Cardiac fibroblast (primary cell): ENCODE data around the gene RBM47.

Experiments used
- DNase-seq, 2 donors: peaks; one replicate each; pipeline versions ENCODE4 v3.0.0 to v3.0.0-alpha.2; 2010; ENCODE audit warnings: low read depth in 2 of 2
- H3K4me3 ChIP-seq, 2 donors: replicated peaks in 1 of 2; 1 replicate in 1 of 2; 2 replicates in 1 of 2; pipeline ENCODE4 v1.5.1; 2011; ENCODE audit warnings: low read depth in 2 of 2, low read length in 2 of 2, mild to moderate bottlenecking in 2 of 2, moderate library complexity in 1 of 2
- CTCF ChIP-seq: IDR thresholded peaks from one replicate; pipeline ENCODE4 v1.5.1; 2011; ENCODE audit warnings: low read depth, mild to moderate bottlenecking, low read length, inconsistent platforms

The RBM47 gene

GRCh38 chr4:40617872-40618271, 11.8 kb downstream of the RBM47 start:
- H3K4me3 ChIP-seq = no peak overlapping the region
- peak in 1 of 2 donors; percentile 16 for DNase-seq
- TF ChIP-seq CTCF = no peak

- DNase-seq = no peak
- no peak for TF ChIP-seq CTCF
- H3K4me3 ChIP-seq = no peak overlapping the region
Measured at GRCh38 chr4:40614031-40614430, 15.6 kb downstream of the RBM47 start.

GRCh38 chr4:40613456-40613855, 16.2 kb downstream of the RBM47 start:
- H3K4me3 ChIP-seq = no peak overlapping the region
- DNase-seq = peak in 1 of 2 donors; percentile 18
- TF ChIP-seq CTCF = no peak

- H3K4me3 ChIP-seq = no peak overlapping the region
- DNase-seq = no peak
- TF ChIP-seq CTCF = no peak
Measured at GRCh38 chr4:40612831-40613230, 16.8 kb downstream of the RBM47 start.

- no peak for DNase-seq
- no peak for TF ChIP-seq CTCF
- no peak overlapping the region for H3K4me3 ChIP-seq
Measured at GRCh38 chr4:40612283-40612682, 17.4 kb downstream of the RBM47 start.

GRCh38 chr4:40608628-40609027, 21.0 kb downstream of the RBM47 start:
- H3K4me3 ChIP-seq = no peak overlapping the region
- TF ChIP-seq CTCF = no peak
- peak; percentile 41 to 42 for DNase-seq

- TF ChIP-seq CTCF = no peak
- no peak overlapping the region for H3K4me3 ChIP-seq
- DNase-seq = peak; percentile 23 to 60
Measured at GRCh38 chr4:40607221-40607620, 22.4 kb downstream of the RBM47 start.
